ENCODE measurements around the gene TTC28.
A peak's percentile ranks its signal among the peaks of the same experiment; 100 is the strongest.

The TTC28 gene

GRCh38 chr22:28015676-28016601 is 663.7 kb downstream of the TTC28 start:
- no peak for DNase-seq

- no peak for DNase-seq
Measured at GRCh38 chr22:28015046-28015425, 664.6 kb downstream of the TTC28 start.

DNA sequence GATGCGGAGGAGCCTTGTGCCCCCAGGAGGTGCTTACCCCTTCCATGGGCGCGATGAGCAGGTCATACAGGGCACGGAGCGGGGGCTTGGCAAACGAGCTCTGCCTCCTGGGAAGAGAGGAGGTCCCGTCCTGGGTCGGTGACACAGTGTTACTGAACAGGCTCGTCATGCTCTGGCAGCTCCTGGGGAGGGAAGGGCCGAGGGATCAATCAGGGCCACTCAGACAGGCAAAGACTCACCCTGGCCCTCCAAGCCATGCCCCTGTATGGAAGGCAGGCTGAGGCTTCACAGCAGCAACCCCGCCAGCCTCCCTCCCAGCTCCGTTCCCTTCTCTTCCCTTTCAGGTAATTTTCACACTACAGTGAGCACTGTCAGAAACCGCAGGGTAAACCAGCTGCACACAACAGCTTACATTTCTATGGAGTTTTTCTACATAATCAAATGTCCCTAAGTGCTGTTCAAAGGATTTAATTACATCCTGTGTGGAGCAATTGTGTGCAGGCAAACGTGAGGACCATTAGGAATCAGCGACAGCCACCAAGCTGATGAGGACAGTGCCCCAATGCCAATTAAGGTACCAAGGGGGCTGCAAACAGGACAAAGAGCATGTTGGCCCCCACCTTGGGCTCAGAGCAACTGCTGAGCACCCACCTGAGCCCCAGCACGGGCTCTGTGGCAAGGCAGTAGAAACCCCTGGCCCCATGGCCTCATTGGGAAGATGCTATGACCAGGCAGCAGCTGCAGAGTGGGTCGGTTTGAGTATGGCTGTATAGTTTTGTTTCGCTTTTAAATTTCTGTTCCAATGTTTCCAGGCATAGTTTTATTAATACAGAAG is 665.2 kb downstream of the TTC28 start:
- no peak for DNase-seq

DNA sequence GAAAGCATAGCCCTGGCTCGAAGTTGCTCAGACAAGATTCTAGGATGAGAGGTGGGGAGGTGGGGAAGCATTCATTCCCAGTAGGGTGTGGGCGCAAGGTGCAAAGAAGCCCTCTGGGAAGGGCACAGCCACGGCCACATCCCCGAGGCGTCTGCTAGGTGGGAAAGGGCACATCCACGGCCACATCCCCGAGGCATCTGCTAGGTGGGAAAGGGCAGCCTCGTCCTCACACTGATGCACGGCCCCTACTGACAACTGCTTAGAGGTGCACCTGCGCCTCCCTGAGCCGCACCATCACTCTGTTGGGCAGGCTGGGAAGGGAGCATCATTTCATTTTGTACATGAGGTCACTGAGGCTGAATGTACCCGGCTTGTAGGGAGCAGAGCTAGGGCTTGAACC is 666.0 kb downstream of the TTC28 start:
- DNase-seq = no peak

DNA sequence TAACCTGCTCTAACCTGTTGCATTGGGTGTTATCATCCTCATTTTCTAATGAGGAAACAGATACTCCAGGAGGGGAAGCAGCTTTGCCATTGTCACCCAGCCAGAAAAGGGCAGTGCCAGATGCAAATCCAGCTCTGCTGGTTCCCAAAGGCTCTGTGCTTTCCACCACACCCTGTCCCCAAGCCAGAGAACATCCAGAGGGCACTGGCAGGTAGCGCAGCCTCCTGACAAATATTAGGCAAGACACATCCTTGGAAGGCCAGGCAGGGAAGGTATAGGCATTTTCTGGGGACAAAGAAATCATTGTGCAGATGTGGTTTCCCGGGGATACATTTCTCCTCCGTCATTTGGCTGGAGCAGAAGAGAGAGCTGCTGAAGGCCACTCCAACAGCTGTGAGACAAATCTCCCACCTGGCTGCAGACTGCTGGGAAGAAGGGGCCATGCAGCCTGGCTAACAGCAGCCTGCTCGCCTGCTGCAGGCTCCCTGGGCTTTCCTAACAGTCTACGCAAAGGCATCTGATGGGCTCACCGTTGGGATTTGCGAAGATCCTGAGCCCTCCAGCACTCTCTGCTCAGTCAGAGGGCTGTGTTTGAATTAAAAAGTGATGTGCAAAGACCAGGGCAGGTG is 666.7 kb downstream of the TTC28 start:
- DNase-seq = no peak

DNA sequence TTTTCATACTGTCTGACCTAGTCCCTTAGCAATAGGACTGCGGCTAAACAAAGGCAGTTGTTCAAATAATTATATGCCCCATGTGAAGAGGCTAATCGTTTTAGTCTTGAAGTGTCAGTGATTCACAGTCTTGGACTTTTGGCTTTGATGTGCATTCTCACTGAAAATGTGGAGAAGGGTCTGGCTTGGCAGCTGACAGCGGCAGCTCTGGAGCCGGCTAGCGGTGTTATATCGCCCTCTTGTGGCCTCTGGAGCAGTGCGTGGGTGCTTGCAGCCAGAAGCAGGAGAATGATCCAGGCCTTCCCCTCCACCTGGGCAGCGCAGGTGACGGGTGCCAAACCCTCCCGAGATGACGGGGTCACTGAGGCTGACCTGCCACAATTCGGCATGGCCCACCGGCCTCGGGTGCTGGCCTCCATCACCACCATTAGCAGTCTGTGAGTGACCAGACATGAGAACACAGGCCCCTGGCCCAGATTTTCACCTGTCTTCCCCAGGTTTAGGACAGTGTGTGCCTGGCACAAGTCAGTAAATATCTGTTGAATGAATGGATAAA is 670.3 kb downstream of the TTC28 start:
- peak; percentile 86 for DNase-seq

DNA sequence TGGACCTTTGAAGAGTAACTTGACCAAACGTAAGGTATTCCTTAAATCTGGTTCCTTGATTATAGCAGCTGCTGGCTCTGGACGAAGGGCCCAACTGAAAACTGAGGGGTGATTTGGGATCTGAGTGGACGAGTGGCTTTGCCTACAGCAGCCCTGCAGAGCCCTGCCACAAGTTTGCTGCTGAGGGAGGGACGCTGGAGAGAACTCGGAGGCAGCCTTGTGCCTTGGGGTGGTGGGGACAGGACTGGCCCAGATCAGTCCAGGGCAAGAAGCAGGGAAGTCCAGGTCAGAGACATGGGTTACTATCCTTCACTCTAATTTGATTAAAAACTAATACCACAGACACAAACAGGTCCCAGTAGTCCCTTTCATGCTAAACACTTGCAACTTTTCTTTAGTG is 671.0 kb downstream of the TTC28 start:
- DNase-seq = no peak

DNA sequence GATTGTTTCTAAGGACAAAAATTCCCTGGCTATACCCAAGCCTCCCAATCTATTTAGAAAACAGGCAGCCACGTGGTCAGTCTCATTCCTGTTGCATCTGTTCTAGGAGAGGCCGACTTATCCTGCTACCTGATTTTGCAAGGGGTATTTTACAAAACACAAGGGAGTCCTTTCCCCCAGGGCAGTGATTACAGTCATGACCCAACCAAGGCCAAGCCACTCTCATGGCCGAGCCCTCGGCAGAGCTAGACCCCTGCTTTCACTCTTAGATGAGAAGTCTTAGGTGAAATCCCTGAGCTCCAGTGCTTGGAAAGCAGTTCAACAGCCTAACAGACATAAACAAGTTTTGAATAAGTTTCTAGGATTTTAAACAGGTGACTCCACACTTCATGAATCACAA is 671.6 kb downstream of the TTC28 start:
- no peak for DNase-seq

DNA sequence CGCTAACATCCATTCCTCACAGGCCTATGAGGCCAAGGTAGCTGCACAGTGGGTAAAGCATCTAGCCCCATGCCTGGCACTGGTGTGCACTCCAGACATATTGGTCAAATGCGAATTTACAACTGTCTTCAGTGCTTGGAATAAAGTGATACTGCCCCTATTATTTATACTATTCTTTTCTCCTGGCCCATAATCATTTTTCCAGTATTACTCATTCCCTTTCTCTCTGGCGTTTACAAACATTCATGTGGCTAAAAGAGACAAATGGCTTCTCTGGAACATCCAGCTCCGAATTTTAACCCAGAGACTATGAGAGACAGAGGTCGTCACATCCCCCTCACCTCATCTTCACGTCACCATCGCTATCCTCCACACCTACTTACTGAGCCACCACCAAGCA is 673.4 kb downstream of the TTC28 start:
- no peak for DNase-seq

DNA sequence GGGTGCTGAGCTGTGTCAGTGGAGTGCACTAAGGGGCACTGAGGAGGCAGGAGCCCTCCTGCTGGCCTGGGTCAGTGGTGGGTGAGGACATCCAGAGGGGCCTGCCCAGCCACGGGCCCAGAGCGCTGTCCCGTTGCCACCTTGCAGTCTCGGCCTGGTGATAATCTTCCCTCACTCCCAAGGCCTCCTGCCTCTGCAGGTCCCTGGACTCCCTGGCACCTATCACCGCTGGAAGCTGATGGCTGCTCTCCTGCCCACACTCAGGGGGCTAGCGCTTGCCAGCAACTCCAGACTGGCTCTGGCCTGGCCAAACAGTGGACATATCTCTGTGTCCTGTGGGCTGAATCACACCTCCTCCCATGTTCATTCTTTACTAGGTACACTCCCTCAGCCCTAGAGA is 674.1 kb downstream of the TTC28 start:
- no peak for DNase-seq

- no peak for DNase-seq
Measured at GRCh38 chr22:28004021-28004420, 675.6 kb downstream of the TTC28 start.

- no peak for DNase-seq
Measured at GRCh38 chr22:28002863-28003565, 676.6 kb downstream of the TTC28 start.

- DNase-seq = no peak
Measured at GRCh38 chr22:28002181-28002700, 677.4 kb downstream of the TTC28 start.

DNA sequence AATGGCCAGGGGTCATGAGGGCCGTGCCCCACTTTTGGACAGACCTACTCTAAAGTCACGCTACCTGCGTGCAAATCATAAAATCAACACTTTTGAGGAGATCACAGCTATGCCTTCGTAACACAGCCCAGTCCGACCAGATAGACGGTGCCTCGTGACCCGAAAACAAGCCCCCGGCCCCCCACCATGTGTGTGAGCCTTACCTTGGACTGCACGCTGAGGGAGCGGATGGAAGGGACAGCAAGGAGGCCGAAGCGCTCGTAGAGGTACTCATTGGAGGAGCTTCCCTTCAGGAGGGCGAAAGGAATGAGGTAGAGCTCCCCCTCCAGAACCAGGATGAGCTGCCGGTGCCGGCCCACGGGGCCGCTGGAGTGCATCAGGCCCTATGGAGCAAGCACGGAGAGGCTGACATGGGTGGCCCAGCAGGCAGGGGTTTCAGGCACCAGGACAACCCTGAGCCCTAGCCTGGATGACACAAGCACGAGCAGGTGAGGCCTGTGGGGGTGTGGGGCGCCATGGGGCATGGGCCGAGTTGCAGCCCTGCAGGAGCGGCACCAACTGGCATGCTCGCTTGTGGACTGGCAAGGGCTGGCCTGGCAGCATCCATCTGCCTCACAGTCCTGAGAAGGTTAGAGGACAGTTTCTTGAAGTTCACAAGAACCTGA is 678.3 kb downstream of the TTC28 start:
- DNase-seq = no peak

GRCh38 chr22:28000361-28000760 is 679.3 kb downstream of the TTC28 start:
- no peak for DNase-seq

GRCh38 chr22:27999876-28000275 is 679.8 kb downstream of the TTC28 start:
- DNase-seq = no peak

- no peak for DNase-seq
Measured at GRCh38 chr22:27998511-27999410, 680.9 kb downstream of the TTC28 start.

- no peak for DNase-seq
Measured at GRCh38 chr22:27997538-27997937, 682.1 kb downstream of the TTC28 start.

GRCh38 chr22:27996981-27997380 is 682.7 kb downstream of the TTC28 start:
- DNase-seq = no peak

- no peak for DNase-seq
Measured at GRCh38 chr22:27996529-27996925, 683.1 kb downstream of the TTC28 start.

Measured in right hindlimb (tissue), 1 donor.